Measurements from ENCODE around the gene ZNF583.

ZNF583 gene

DNA sequence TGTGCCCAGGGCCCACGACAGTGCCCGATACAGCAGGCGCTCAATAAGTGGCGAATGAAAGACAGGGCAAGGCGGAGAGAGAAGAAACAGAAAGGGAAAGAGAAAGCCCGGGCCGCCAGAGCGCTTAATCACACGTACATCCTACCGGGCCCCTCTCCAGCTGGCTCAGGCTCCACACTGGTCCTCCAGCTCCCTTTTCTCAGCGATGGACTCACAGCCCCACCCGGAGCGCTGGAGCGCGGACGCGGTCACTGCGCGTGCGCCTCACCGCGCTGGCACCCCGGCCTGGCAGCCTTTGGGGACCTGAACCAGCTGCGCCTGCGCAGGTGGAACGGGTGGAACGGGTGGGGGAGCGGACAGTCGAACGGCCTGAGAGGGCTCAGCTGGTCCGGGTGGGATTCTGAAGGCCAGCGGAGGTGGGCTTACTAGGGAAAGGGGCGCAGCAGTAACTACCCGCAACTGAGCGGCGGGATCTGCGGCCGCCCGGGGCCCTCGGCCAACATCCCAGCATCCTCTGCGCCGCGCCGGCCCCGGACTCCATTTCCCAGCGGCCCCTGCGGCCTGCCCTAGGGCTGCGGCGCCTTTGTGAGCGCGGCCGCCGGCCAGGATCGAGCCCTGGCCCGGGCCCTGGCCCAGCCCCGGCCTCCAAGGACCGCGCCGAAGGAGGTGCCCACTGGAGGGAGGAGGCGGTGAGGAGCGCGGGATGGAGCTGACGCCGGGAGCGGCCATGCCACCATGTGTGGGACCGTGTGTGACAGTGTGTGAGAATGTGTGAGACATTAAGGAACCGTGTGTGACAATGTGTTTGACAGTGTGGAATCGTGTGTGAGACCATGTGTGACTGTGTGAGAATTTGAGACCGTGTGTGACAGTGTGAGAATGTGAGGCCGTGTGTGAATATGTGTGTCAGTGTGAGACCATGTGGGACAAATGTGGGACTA lies at the start of gene ZNF583:
TSS of gene ZNF583 (plus strand) at position 569 of the 941 bp plus-strand sequence. CDS start 2,783 bp downstream, outside the sequence.
- peak; percentile 82 to 86 for DNase-seq (ENCODE audit: low read depth in 2 of 2)

DNA sequence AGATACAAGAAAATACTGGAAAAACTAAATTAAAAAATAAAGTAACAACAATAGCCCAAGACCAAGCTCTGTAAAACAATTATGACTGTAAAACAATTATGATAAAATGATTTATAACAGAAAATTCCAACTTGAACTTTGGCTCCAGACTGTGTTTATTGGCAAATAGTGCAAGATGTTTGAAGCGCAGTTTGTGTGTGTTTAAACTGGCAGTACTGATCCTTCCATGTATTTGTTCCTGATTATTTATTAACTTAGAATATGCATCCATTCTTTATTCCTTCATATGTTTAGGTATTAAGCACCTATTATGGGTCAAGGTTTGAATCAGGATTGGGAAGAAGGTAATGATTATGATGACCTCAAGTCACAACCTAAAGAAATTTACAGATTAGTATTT lies 48.6 kb upstream of the ZNF583 start:
- no peak for DNase-seq (ENCODE audit: low read depth in 2 of 2)

DNA sequence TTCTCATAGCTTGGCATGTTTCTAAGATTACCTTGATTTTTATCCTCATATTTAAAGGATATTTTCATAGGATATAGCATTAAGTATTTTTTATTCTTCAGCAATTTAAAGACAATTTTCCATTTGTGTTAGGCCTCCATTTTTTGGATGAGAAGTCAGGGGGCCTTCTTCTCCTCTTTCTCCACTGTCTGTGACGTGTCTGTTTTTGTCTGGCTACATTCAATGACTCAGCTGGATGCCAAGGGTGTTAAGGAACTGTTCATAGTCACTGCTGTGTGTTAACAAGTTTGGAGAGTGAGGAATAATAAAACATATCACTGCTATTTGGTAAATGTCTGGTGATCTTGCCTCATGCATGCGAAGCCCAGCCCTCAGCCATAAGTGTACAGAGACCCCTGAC lies 47.2 kb upstream of the ZNF583 start:
- no peak for DNase-seq (ENCODE audit: low read depth in 2 of 2)

DNA sequence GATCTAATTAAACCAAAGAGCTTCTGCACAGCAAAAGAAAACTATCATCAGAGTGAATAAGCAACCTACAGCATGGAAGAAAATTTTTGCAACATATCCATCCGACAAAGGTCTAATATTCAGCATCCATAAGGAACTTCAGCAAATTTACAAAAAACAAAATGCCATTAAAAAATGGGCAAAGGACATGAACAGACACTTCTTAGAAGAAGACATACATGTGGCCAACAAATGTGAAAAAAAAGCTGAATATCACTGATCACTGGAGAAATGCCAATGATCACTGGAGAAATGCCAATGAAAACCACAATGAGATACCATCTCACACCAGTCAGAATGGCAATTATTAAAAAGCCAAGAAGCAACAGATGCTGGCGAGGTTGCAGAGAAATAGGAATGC lies 43.3 kb upstream of the ZNF583 start:
- no peak for DNase-seq (ENCODE audit: low read depth in 2 of 2)

DNA sequence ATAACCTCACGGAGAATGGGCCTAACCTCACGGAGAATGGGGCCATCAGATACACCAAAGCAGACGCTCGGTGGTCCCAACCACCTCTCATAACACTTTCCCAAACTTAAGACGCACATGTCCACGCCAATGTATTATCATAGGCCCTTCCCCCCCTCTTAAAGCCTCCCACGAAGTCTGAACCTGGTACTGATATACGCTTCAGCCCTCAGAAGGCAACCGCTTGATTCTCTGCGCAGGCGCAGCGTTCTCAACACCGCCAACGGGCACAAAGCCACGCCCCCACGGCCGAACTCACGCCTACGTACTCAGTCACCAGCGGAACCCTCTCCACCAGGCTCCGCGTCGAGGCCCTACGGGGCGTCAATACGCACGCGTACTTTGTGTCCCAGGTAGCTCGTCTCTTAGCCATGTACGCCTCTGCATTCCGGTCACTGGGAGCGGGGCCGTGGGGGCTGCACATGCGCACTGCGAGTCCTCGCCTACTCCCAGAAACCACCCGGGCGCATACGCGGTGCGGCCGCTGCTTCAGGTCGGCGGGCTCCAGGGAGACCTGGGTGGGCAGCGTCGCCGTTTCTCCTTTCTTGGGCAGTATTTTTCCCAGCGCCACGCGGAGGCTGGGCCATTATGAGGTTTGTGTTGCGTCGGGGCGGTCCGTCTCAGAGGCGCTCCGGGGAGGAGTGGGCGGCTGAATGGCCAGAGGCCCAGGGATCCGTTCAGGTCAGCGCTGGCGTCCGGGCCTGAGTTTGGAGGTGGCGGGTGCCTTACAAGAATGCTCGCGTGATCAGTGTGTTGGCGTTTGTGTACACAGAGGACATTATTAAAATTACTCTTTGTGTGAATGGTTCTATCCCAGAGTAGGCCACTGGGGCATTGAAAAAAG lies 36.1 kb upstream of the ZNF583 start:
- peak; percentile 66 to 70 for DNase-seq (ENCODE audit: low read depth in 2 of 2)

DNA sequence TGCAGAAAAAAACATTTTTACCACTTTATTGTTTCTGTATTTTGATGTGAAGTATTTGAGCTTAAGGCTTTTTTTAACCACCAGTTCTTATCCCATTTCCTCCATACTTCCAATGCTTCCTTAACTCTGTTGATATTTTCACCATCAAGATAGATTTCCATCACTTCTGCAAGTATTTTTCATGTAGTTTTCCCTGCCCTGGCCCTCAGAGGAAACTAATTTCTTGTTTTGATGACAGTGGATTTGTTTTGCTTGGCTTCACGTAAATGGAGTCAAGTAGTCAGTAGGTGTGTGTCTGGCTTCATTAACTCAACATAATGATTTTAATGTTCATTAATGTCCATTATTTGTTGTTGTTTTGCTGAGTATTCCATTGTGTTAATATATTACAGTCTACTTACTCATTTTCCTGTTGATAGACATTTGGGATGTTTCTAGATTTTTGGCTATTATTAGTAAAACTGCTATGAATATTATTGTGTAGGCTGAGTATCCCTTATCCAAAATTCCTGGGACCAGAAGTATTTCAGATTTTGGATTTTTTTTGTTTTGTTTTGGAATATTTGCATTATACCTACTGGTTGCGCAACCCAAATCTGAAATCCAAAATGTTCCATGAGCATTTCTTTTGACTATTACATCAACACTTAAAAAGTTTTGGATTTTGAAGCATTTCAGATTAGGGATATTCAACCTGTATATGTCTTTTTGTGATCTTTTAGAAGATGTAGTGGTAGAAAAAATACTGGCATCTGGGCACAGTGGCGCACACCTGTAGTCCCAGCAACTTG lies 34.1 kb upstream of the ZNF583 start:
- no peak for DNase-seq (ENCODE audit: low read depth in 2 of 2)

DNA sequence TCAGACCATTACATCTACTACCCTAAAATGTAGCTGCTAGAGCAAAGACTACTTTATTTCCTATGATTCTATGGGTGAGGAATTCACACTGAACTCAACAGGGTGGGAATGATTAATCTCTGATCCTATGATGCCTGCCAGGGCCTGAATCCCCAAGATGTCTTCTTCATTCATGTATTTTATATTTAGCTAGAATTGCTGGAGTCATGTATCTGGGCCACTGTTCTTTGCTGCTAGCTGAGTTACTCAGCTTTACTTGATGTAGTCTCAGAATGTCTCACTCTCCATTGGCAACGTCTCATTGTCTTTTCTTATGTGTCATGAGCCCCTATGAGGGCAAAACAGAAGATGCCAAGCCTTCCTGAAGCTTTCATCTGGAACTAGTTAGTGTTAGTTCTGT lies 31.9 kb upstream of the ZNF583 start:
- DNase-seq (ENCODE audit: low read depth in 2 of 2): no peak

DNA sequence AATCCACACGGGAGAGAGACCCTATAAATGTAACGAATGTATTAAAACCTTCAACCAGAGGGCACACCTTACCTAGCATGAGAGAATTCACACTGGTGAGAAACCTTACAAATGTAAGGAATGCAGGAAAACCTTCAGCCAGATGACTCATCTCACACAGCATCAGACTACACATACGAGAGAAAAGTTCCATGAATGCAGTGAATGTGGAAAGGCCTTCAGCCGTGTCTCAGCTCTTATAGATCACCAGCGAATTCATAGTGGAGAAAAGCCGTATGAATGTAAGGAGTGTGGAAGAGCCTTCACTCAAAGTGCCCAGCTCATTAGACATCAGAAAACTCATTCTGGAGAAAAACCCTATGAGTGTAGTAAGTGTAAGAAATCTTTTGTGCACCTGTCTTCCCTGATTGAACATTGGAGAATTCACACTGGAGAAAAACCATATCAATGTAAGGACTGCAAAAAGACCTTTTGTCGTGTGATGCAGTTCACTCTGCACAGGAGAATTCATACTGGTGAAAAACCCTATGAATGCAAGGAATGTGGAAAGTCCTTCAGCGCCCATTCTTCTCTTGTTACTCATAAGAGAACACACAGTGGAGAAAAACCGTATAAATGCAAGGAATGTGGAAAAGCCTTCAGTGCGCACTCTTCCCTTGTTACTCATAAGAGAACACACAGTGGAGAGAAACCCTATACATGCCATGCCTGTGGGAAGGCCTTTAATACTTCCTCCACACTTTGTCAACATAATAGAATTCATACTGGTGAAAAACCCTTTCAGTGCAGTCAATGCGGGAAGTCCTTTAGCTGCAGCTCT lies 26.8 kb upstream of the ZNF583 start:
- no peak for DNase-seq (ENCODE audit: low read depth in 2 of 2)

DNA sequence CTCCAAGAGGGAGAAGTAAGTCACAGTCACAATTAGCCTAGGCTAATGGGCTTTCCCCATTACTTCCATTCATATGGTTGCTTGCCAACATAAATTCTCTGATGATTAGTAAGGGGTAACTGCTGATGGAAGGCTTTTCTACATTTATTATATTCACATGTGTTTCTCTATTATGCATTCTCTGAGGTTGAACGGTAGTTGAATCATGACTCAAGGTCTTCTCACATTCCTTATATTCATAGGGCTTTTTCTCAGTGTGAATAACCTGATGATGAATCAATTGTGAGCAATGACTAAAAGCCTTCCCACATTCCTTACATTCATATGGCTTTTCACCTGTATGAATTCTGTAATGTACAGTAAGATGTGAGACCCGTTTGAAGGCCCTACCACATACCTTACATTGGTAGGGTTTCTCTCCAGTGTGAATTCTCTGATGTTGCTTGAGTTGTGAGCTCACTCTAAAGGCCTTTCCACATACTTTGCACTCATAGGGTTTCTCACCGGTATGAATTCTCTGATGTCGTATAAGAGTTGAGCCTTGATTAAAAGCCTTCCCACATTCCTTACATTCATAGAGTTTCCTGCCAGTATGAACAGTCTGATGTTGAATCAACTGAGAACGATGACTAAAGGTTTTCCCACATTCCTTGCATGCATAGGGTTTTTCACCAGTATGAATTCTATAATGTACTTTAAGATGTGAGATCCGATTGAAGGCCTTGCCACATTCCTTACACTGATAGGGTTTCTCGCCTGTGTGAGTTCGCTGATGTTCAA lies 20.1 kb upstream of the ZNF583 start:
- no peak for DNase-seq (ENCODE audit: low read depth in 2 of 2)

DNA sequence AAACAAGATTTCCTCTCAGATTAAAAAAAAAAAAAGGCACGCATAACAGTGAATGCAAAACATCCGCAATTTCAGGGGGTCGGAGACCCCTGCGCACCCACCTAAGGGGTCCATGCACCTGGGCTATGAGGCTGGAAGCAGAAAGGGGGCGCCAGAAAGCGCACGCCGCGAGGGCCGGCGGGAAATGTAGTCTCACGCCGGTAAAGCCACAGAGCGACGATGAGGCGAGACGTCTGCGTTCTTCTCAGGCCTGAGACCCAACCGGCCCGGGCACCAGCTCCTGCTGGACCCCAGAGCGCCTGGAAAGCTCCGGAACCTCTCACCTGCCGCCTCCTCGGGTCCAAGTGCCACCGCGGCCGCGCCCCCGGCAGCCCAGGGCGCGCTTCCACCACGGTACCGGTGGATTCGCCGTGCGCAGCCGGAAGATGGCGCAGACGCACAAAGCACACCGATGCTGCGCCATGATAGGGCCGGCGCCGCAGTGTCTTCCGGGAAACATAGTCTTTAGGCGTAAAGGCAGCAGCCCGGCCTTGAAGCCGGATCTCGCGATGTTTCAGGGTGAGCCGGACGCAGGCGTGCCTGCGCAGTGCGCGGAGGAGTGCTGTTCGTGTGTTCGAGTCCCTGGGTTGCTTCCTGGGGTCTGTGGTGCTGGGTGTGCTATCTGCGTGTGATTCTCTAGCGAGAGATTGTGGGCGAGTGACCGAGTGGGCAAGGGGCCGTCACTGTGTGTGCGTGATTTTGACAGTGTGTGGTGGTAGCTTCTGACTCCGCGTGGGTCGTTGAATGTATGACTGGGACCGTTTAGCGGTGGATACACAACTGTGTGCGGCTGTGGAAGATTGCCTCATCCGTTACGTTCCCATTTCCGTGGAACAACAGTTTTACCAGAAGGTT lies 10.8 kb upstream of the ZNF583 start, which contains the start of gene ZNF582:
TSS of gene ZNF582 (minus strand) at position 416 of the 894 bp plus-strand sequence. CDS start 1,782 bp downstream, outside the sequence.
- DNase-seq (ENCODE audit: low read depth in 2 of 2): peak; percentile 79 to 86

DNA sequence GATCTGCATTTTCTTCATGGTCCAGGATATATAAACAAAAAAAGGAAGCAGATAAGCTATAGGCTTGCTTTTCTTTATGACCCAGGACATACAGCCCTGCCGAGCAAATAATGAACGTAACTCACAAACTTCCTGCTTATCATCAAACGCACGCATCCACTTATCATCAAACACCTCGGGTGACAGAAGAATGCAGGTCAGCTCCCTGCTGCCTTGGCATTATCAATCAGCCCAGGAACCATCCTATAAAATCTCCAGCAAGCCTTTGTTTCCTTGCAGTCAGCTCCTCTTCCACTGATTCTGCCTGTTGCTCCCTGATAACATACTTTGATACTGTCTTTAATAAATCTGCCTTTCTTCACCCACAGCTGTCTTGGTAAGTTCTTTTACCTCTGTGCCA lies 5.3 kb upstream of the ZNF583 start:
- DNase-seq (ENCODE audit: low read depth in 2 of 2): no peak

DNA sequence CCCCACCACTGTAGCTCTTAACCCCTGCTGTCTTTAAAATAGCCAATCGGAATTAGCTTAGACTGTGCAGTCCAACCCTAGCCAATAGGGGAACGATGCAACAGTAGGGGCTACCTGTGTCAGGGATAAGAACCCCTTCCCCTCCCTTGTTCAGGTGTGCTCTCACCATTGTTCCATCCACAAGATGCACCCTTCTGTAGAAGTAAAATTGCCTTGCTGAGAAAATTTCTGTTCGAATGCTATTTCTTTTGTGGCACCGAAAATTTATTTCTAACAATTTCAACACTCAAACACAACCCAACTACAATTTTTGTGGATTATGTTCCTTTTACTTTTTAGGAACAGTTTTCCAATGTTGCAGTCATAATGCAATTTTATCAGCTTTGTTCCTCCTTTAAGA lies 3.6 kb upstream of the ZNF583 start:
- DNase-seq (ENCODE audit: low read depth in 2 of 2): no peak

DNA sequence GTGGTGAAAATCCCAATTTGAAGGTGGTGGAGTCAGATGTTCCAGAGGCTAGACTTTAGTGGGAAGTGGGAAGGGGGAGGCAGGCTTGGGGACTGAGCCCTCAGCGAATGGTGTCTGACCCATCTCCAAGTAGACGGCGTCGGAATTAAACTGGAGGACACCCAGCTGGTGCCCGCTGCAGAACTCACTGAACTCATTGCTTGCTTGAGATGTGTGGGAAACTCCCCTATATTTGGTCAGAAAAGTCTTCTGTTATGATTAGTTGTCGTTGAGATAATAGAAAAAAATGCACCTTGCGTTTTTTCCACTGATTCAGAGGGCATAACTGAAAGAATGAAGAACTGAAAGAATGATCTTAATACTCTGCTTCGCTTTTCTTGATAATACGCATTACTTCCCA lies 871 bp upstream of the ZNF583 start:
- DNase-seq (ENCODE audit: low read depth in 2 of 2): no peak

DNA sequence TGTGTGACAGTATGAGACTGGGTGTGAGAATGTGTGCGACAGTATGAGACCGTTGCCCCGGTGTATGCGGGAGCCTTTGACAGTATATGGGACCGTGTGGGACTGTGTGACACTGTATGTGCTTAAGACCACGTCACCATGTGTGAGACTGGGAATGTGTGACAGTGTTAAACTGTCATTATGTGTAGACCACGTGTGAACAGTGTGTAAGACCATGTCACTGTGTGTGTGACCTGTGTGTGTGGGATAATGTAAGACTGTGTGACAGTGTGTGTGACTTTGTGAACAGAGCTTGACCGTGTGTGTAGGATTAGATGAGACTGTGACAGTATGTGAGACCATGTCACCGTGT lies 549 bp downstream of the ZNF583 start:
- DNase-seq (ENCODE audit: low read depth in 2 of 2): no peak

DNA sequence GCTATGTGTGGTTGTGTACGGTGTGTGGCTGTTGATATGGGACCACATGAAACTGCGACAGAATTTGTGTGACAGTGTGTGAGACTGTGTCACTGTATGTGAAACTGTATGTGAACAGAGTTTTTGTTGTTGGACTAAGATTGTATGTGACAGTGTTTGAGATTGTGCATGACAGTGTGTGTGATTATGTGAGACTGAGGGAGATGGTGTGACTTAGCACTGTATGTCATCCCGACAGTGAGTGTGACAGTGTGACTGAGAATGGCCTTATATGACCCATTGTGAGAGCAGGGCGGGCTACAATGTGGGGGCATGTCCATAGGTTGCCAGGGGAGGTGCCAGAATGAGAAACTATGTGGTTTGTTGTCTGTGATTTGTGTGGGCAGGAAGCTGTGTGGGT lies 930 bp downstream of the ZNF583 start:
- DNase-seq (ENCODE audit: low read depth in 2 of 2): no peak

DNA sequence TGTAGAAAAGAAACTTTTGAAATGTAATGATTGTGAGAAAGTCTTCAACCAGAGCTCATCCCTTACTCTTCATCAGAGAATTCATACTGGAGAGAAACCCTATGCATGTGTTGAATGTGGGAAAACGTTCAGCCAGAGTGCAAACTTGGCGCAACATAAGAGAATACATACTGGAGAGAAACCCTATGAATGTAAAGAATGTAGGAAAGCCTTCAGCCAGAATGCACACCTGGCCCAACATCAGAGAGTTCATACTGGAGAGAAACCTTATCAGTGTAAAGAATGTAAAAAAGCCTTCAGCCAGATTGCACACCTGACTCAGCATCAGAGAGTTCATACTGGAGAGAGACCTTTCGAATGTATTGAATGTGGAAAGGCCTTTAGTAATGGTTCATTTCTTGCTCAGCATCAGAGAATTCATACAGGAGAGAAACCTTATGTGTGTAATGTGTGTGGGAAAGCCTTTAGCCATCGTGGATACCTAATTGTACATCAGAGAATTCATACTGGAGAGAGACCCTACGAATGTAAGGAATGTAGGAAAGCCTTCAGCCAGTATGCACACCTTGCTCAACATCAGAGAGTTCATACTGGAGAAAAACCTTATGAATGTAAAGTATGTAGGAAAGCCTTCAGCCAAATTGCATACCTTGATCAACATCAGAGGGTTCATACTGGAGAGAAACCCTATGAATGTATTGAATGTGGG lies 19.3 kb downstream of the ZNF583 start:
- no peak for DNase-seq (ENCODE audit: low read depth in 2 of 2)

DNA sequence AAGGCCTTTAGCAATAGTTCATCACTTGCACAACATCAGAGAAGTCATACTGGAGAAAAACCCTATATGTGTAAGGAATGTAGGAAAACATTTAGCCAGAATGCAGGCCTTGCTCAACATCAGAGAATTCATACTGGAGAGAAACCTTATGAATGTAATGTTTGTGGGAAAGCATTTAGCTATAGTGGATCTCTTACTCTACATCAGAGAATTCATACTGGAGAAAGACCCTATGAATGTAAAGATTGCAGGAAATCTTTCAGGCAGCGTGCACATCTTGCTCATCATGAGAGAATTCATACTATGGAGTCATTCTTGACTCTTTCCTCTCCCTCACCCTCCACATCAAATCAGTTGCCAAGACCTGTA lies 19.8 kb downstream of the ZNF583 start:
- DNase-seq (ENCODE audit: low read depth in 2 of 2): no peak

DNA sequence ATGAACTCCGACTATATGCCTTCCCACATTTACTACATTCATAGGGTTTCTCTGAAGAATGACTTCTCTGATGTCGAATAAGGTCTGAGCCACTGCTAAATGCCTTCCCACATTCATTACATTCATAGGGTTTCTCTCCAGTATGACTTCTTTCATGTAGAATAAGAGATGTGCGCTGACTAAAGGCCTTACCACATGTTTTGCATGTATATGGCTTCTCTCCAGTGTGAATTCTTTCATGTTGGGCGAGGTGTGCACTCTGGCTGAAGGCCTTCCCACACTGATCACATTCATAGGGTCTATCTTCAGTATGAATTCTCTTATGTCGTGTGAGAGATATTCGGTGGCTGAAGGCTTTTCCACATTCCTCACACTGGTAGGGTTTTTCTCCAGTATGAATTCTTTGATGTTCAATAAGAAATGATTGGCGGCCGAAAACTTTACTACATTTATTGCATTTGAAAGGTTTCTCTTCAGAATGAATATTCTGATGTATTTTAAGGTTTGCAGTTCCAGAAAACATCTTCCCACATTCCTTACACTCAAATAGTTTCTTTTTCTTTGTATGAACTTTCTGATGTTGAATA lies 37.2 kb downstream of the ZNF583 start:
- DNase-seq (ENCODE audit: low read depth in 2 of 2): no peak
